ENCODE results near the gene CRACR2B. TPM values are rescaled to one million over a fixed set of nuclear protein-coding genes. Genes with fewer than 3 reads are reported as not detected.

Gene CRACR2B
- total RNA-seq, 4 donors from 2014 or later: 3.3 to 4.5 (median 4.0) TPM

GRCh38 chr11:830295-831117, 2.8 kb downstream of the CRACR2B start:
- TF ChIP-seq CTCF (IDR thresholded peaks at IDR 0.05 in 4 of 5, conservative IDR thresholded peaks at IDR 0.05 in 1 of 5): no peak
- TF ChIP-seq POLR2A (IDR thresholded peaks at IDR 0.05): no peak

GRCh38 chr11:831118-831864, 3.6 kb downstream of the CRACR2B start:
- Histone ChIP-seq H3K9me3 (no peaks in the 10 kb centered on the region), H3K4me3 (no peak overlapping the region), H3K27ac (peak overlapping the region in 1 of 4 donors; percentile 85), H3K4me1 (peaks cover 22 to 44% of the 10 kb centered on the region in 2 donors), H3K36me3 (peaks cover 0 to 6% of the 10 kb centered on the region in 2 donors), H3K27me3 (peaks cover 13 to 37% (median 28%) of the 10 kb centered on the region in 3 donors)
- in situ Hi-C loops (cut with MboI; ENCODE audit: low sequenced_read_pairs in 4 of 4): no loop called here
- TF ChIP-seq POLR2A (IDR thresholded peaks at IDR 0.05): peak in 1 of 2 donors; percentile 11
- no peak for TF ChIP-seq CTCF (IDR thresholded peaks at IDR 0.05 in 4 of 5, conservative IDR thresholded peaks at IDR 0.05 in 1 of 5)
- DNase-seq (peak in 1 of 2 donors; percentile 52), ATAC-seq (no peak)
- intact Hi-C loops (cut with DNase I; ENCODE audit: low total_unique reads): no loop called here

More at GRCh38 chr11:830295-831117, 2.8 kb downstream of the CRACR2B start:
- no peak for ATAC-seq
- Histone ChIP-seq H3K4me1 (peaks cover 22 to 44% of the 10 kb centered on the region in 2 donors), H3K27me3 (peaks cover 18 to 40% (median 36%) of the 10 kb centered on the region in 3 donors), H3K36me3 (peaks cover 0 to 1% of the 10 kb centered on the region in 2 donors), H3K4me3 (peak overlapping the region; percentile 37 to 59 (median 47)), H3K27ac (peak overlapping the region in 2 of 4 donors; percentile 69 to 75), H3K9me3 (no peaks in the 10 kb centered on the region)
- DNase-seq: peak in 1 of 2 donors; percentile 63
- in situ Hi-C loops (cut with MboI; ENCODE audit: low sequenced_read_pairs in 4 of 4) (no loop called here), intact Hi-C loops (cut with DNase I; ENCODE audit: low total_unique reads) (no loop called here)

- H3K4me1 ChIP-seq: peaks cover 22 to 40% of the 10 kb centered on the region in 2 donors
- no peaks in the 10 kb centered on the region for H3K9me3 ChIP-seq
- TF ChIP-seq POLR2A (IDR thresholded peaks at IDR 0.05): no peak
- no peak for TF ChIP-seq CTCF (IDR thresholded peaks at IDR 0.05 in 4 of 5, conservative IDR thresholded peaks at IDR 0.05 in 1 of 5)
- DNase-seq: no peak
- H3K36me3 ChIP-seq: peaks cover 0 to 14% of the 10 kb centered on the region in 2 donors
- intact Hi-C loops (cut with DNase I; ENCODE audit: low total_unique reads): no loop called here
- in situ Hi-C loops (cut with MboI; ENCODE audit: low sequenced_read_pairs in 4 of 4): no loop called here
- peak overlapping the region; percentile 50 to 81 (median 64) for H3K4me3 ChIP-seq
- H3K27ac ChIP-seq: peak overlapping the region; percentile 48 to 85 (median 79)
- H3K27me3 ChIP-seq: peaks cover 13 to 31% (median 25%) of the 10 kb centered on the region in 3 donors
- no peak for ATAC-seq
Observed at GRCh38 chr11:831961-832528, 4.3 kb downstream of the CRACR2B start.

- ATAC-seq: peak; percentile 34 to 65
- H3K27me3 ChIP-seq: peaks cover 13 to 27% (median 22%) of the 10 kb centered on the region in 3 donors
Observed at GRCh38 chr11:832529-833113, 4.9 kb downstream of the CRACR2B start, which contains the start of gene CD151. TSS of gene CD151 (plus strand) at chr11:832952. CDS start at chr11:836070, 3,118 bp downstream.

More at GRCh38 chr11:832529-833113, 4.9 kb downstream of the CRACR2B start, which contains the start of gene CD151:
- peak in 1 of 5 experiments; percentile 45 for TF ChIP-seq CTCF (IDR thresholded peaks at IDR 0.05 in 4 of 5, conservative IDR thresholded peaks at IDR 0.05 in 1 of 5)
- peak in 1 of 2 donors; percentile 17 for TF ChIP-seq POLR2A (IDR thresholded peaks at IDR 0.05)
- in situ Hi-C loops (cut with MboI; ENCODE audit: low sequenced_read_pairs in 4 of 4) (no loop called here), intact Hi-C loops (cut with DNase I; ENCODE audit: low total_unique reads) (loop anchor here (1.0 kb wide), 1 partner anchor 9 kb away; no protein-coding TSS in a partner anchor)
- Histone ChIP-seq H3K27ac (peak within 1 kb of the TSS; percentile 84 to 97 (median 88)), H3K4me3 (peak within 1 kb of the TSS; percentile 63 to 81 (median 68)), H3K36me3 (peaks cover 0 to 19% of the 10 kb centered on the region in 2 donors), H3K9me3 (no peaks in the 10 kb centered on the region), H3K4me1 (peaks cover 22 to 40% of the 10 kb centered on the region in 2 donors)
- DNase-seq: peak in 1 of 2 donors; percentile 44
